Stimulated activated memory B cell treated with anti-CD40 and anti-IgM and Interleukin-4, amounts not matched to agents 10 μg/mL and 1 μg/mL and 100 μg/mL, for 72 hours (primary cell): ENCODE measurements around the gene FHIT.

Experiments used
- ATAC-seq: fragments of 150-1000 bp; cut with Tn5 transposase; 2 replicates; pipeline ENCODE4 v1.10.0; 2021
- H3K27ac Mint-ChIP-seq: one replicate; pipeline ENCODE4 v1.8.0; 2022; ENCODE audit warnings: mild to moderate bottlenecking, mixed read lengths
- H3K27me3 Mint-ChIP-seq: one replicate; pipeline ENCODE4 v1.8.0; 2022; ENCODE audit warnings: mixed read lengths
- H3K36me3 Mint-ChIP-seq: one replicate; pipeline ENCODE4 v1.8.0; 2022; ENCODE audit warnings: mixed read lengths
- H3K4me1 Mint-ChIP-seq: one replicate; pipeline ENCODE4 v1.8.0; 2022; ENCODE audit warnings: mixed read lengths
- H3K4me3 Mint-ChIP-seq: one replicate; pipeline ENCODE4 v1.8.0; 2022; ENCODE audit warnings: mild to moderate bottlenecking, moderate library complexity, mixed read lengths
- H3K9me3 Mint-ChIP-seq: one replicate; pipeline ENCODE4 v1.8.0; 2022; ENCODE audit warnings: mixed read lengths

The FHIT gene

GRCh38 chr3:59731943-59732342 is 1519.3 kb downstream of the FHIT start:
- no peaks in the 10 kb centered on the region for H3K9me3 Mint-ChIP-seq
- H3K36me3 Mint-ChIP-seq = no peaks in the 10 kb centered on the region
- no peak overlapping the region for H3K4me3 Mint-ChIP-seq
- H3K27me3 Mint-ChIP-seq = no peaks in the 10 kb centered on the region
- peaks cover 19% of the 10 kb centered on the region for H3K4me1 Mint-ChIP-seq
- peak; percentile 89 for ATAC-seq
- H3K27ac Mint-ChIP-seq = peak overlapping the region; percentile 10

GRCh38 chr3:59730591-59730990 is 1520.7 kb downstream of the FHIT start:
- Mint-ChIP-seq H3K4me3 (no peak overlapping the region), H3K27me3 (no peaks in the 10 kb centered on the region), H3K27ac (no peak overlapping the region), H3K9me3 (no peaks in the 10 kb centered on the region), H3K36me3 (no peaks in the 10 kb centered on the region), H3K4me1 (peaks cover 25% of the 10 kb centered on the region)
- no peak for ATAC-seq

GRCh38 chr3:59728587-59728908 is 1522.7 kb downstream of the FHIT start:
- no peaks in the 10 kb centered on the region for H3K9me3 Mint-ChIP-seq
- H3K36me3 Mint-ChIP-seq = no peaks in the 10 kb centered on the region
- no peak overlapping the region for H3K27ac Mint-ChIP-seq
- no peak overlapping the region for H3K4me3 Mint-ChIP-seq
- no peaks in the 10 kb centered on the region for H3K27me3 Mint-ChIP-seq
- H3K4me1 Mint-ChIP-seq = peaks cover 25% of the 10 kb centered on the region
- ATAC-seq = no peak

GRCh38 chr3:59727902-59728586 is 1523.2 kb downstream of the FHIT start:
- no peak overlapping the region for H3K27ac Mint-ChIP-seq
- H3K4me3 Mint-ChIP-seq = no peak overlapping the region
- peaks cover 25% of the 10 kb centered on the region for H3K4me1 Mint-ChIP-seq
- no peaks in the 10 kb centered on the region for H3K27me3 Mint-ChIP-seq
- H3K36me3 Mint-ChIP-seq = no peaks in the 10 kb centered on the region
- ATAC-seq = no peak
- no peaks in the 10 kb centered on the region for H3K9me3 Mint-ChIP-seq

- no peaks in the 10 kb centered on the region for H3K36me3 Mint-ChIP-seq
These were observed 1525.0 kb downstream of the FHIT start for GRCh38 chr3:59726279-59726678.

GRCh38 chr3:59717679-59718205 is 1533.5 kb downstream of the FHIT start:
- ATAC-seq = no peak
- Mint-ChIP-seq H3K4me1 (no peaks in the 10 kb centered on the region), H3K36me3 (peaks cover 5% of the 10 kb centered on the region), H3K27ac (no peak overlapping the region), H3K27me3 (no peaks in the 10 kb centered on the region), H3K4me3 (no peak overlapping the region), H3K9me3 (no peaks in the 10 kb centered on the region)

More at GRCh38 chr3:59726279-59726678, 1525.0 kb downstream of the FHIT start:
- no peaks in the 10 kb centered on the region for H3K27me3 Mint-ChIP-seq
- H3K27ac Mint-ChIP-seq = no peak overlapping the region
- H3K4me3 Mint-ChIP-seq = no peak overlapping the region
- peaks cover 8% of the 10 kb centered on the region for H3K4me1 Mint-ChIP-seq
- H3K9me3 Mint-ChIP-seq = no peaks in the 10 kb centered on the region
- ATAC-seq = no peak

GRCh38 chr3:59714066-59714465 is 1537.2 kb downstream of the FHIT start:
- Mint-ChIP-seq H3K36me3 (peaks cover 6% of the 10 kb centered on the region), H3K4me3 (no peak overlapping the region), H3K27me3 (no peaks in the 10 kb centered on the region), H3K27ac (no peak overlapping the region), H3K4me1 (no peaks in the 10 kb centered on the region), H3K9me3 (no peaks in the 10 kb centered on the region)
- no peak for ATAC-seq

- Mint-ChIP-seq H3K4me1 (no peaks in the 10 kb centered on the region), H3K27me3 (no peaks in the 10 kb centered on the region), H3K4me3 (no peak overlapping the region), H3K36me3 (peaks cover 6% of the 10 kb centered on the region), H3K9me3 (no peaks in the 10 kb centered on the region), H3K27ac (no peak overlapping the region)
- ATAC-seq = no peak
These were observed 1540.7 kb downstream of the FHIT start for GRCh38 chr3:59710554-59710953.

- peak; percentile 54 for ATAC-seq
- Mint-ChIP-seq H3K36me3 (peaks cover 6% of the 10 kb centered on the region), H3K27me3 (no peaks in the 10 kb centered on the region), H3K4me3 (no peak overlapping the region), H3K4me1 (no peaks in the 10 kb centered on the region), H3K27ac (no peak overlapping the region), H3K9me3 (no peaks in the 10 kb centered on the region)
These were observed 1541.3 kb downstream of the FHIT start for GRCh38 chr3:59709702-59710553.

- ATAC-seq = no peak
- H3K4me3 Mint-ChIP-seq = no peak overlapping the region
- H3K27ac Mint-ChIP-seq = no peak overlapping the region
- H3K36me3 Mint-ChIP-seq = peaks cover 6% of the 10 kb centered on the region
- no peaks in the 10 kb centered on the region for H3K4me1 Mint-ChIP-seq
- H3K27me3 Mint-ChIP-seq = no peaks in the 10 kb centered on the region
- H3K9me3 Mint-ChIP-seq = no peaks in the 10 kb centered on the region
These were observed 1543.0 kb downstream of the FHIT start for GRCh38 chr3:59708202-59708601.

GRCh38 chr3:59704292-59704691 is 1547.0 kb downstream of the FHIT start:
- H3K27me3 Mint-ChIP-seq = no peaks in the 10 kb centered on the region
- no peak for ATAC-seq
- H3K9me3 Mint-ChIP-seq = no peaks in the 10 kb centered on the region
- no peak overlapping the region for H3K4me3 Mint-ChIP-seq
- H3K4me1 Mint-ChIP-seq = no peaks in the 10 kb centered on the region
- no peaks in the 10 kb centered on the region for H3K36me3 Mint-ChIP-seq
- H3K27ac Mint-ChIP-seq = no peak overlapping the region

GRCh38 chr3:59699648-59700320 is 1551.5 kb downstream of the FHIT start:
- ATAC-seq = no peak
- no peak overlapping the region for H3K4me3 Mint-ChIP-seq
- H3K4me1 Mint-ChIP-seq = no peaks in the 10 kb centered on the region
- no peaks in the 10 kb centered on the region for H3K27me3 Mint-ChIP-seq
- no peaks in the 10 kb centered on the region for H3K9me3 Mint-ChIP-seq
- H3K27ac Mint-ChIP-seq = no peak overlapping the region
- H3K36me3 Mint-ChIP-seq = no peaks in the 10 kb centered on the region
